Breast epithelium (tissue), 3 donors: ENCODE results near the gene STEAP2.

Experiments
- CTCF ChIP-seq, 3 donors: fragments of 450-650 bp; IDR thresholded peaks; one replicate each; pipeline ENCODE4 v1.5.1; 2016 to 2017; ENCODE audit warnings: antibody characterized with exemption in 3 of 3, mild to moderate bottlenecking in 3 of 3, moderate library complexity in 3 of 3
- POLR2AphosphoS5 ChIP-seq, 3 donors: sonication (generic); formaldehyde crosslinking; IDR thresholded peaks; one replicate each; pipeline ENCODE4 v1.6.1; 2017; ENCODE audit warnings: antibody characterized with exemption in 3 of 3

GRCh38 chr7:90192876-90193750 lies 18.4 kb upstream of the STEAP2 start:
- TF ChIP-seq CTCF (IDR thresholded peaks at IDR 0.05) (no peak), POLR2AphosphoS5 (IDR thresholded peaks at IDR 0.05) (no peak)
